Hematopoietic multipotent progenitor cell (in vitro differentiated cells): ENCODE data around the gene TFPI2. TPM values are rescaled to one million over a fixed set of nuclear protein-coding genes. Genes with fewer than 3 reads are reported as not detected.
"Not testable (repeated sequence)": the region's sequence is repeated elsewhere in the genome, so short reads cannot be mapped to it uniquely, and the experiment has no call there.

Experiments used
- DNase-seq, 3 donors: peaks; one replicate each; pipeline ENCODE4 v3.0.0-alpha.2; 2011 to 2015; ENCODE audit warnings: low read depth in 2 of 3, low spot score in 2 of 3
- total RNA-seq: library from RNA; depleted of rRNA; stranded (reverse); fragments of >200 nt; gene quantifications from one replicate; pipeline ENCODE4 v1.2.3, GENCODE V29; 2012

TFPI2 gene
- 0.81 TPM for total RNA-seq

GRCh38 chr7:93890464-93891068 is at the start of gene TFPI2:
TFPI2 (minus strand) TSS chr7:93890753; CDS start chr7:93890678, 75 bp downstream.
- DNase-seq: peak in 2 of 3 donors; percentile 9 to 25

GRCh38 chr7:93938293-93938692 is 47.7 kb upstream of the TFPI2 start:
- no peak for DNase-seq

- DNase-seq: no peak
Measured at GRCh38 chr7:93937818-93938217, 47.3 kb upstream of the TFPI2 start.

- DNase-seq: no peak
Measured at GRCh38 chr7:93935102-93935501, 44.5 kb upstream of the TFPI2 start.

GRCh38 chr7:93933156-93933555 is 42.6 kb upstream of the TFPI2 start:
- no peak for DNase-seq

GRCh38 chr7:93931655-93932054 is 41.1 kb upstream of the TFPI2 start:
- no peak for DNase-seq

- DNase-seq: no peak
Measured at GRCh38 chr7:93927585-93927984, 37.0 kb upstream of the TFPI2 start.

- no peak for DNase-seq
Measured at GRCh38 chr7:93926800-93927199, 36.2 kb upstream of the TFPI2 start.

- DNase-seq: no peak
Measured at GRCh38 chr7:93923942-93924341, 33.4 kb upstream of the TFPI2 start.

- no peak for DNase-seq
Measured at GRCh38 chr7:93923296-93923695, 32.7 kb upstream of the TFPI2 start.

GRCh38 chr7:93921607-93922566 is 31.3 kb upstream of the TFPI2 start, which contains the start of gene GNG11:
GNG11 (plus strand) TSS chr7:93921735; CDS start chr7:93922138, 403 bp downstream.
- peak in 2 of 3 donors; percentile 71 to 80 for DNase-seq

- no peak for DNase-seq
Measured at GRCh38 chr7:93921186-93921585, 30.6 kb upstream of the TFPI2 start.

- no peak for DNase-seq
Measured at GRCh38 chr7:93920496-93921182, 30.1 kb upstream of the TFPI2 start.

GRCh38 chr7:93916315-93916714 is 25.8 kb upstream of the TFPI2 start:
- DNase-seq: not testable (repeated sequence)

GRCh38 chr7:93915888-93916287 is 25.3 kb upstream of the TFPI2 start:
- DNase-seq: not testable (repeated sequence)

GRCh38 chr7:93915206-93915842 is 24.8 kb upstream of the TFPI2 start:
- DNase-seq: not testable (repeated sequence)

GRCh38 chr7:93914581-93915066 is 24.1 kb upstream of the TFPI2 start:
- DNase-seq: no peak

GRCh38 chr7:93913197-93913596 is 22.6 kb upstream of the TFPI2 start:
- DNase-seq: no peak

GRCh38 chr7:93911661-93912060 is 21.1 kb upstream of the TFPI2 start:
- not testable (repeated sequence) for DNase-seq

GRCh38 chr7:93911242-93911641 is 20.7 kb upstream of the TFPI2 start:
- DNase-seq: not testable (repeated sequence)
